GM21723 (cell line): ENCODE measurements around the gene FOXN1.
A peak's percentile ranks its signal among the peaks of the same experiment; 100 is the strongest.

ENCODE experiments used
- ATAC-seq: cut with Tn5 transposase; IDR thresholded peaks from one replicate; pipeline ENCODE4 v1.9.1; 2021; ENCODE audit warnings: mild to moderate bottlenecking, moderate library complexity; ENCODE audit not compliant: unreplicated experiment

The FOXN1 gene

DNA sequence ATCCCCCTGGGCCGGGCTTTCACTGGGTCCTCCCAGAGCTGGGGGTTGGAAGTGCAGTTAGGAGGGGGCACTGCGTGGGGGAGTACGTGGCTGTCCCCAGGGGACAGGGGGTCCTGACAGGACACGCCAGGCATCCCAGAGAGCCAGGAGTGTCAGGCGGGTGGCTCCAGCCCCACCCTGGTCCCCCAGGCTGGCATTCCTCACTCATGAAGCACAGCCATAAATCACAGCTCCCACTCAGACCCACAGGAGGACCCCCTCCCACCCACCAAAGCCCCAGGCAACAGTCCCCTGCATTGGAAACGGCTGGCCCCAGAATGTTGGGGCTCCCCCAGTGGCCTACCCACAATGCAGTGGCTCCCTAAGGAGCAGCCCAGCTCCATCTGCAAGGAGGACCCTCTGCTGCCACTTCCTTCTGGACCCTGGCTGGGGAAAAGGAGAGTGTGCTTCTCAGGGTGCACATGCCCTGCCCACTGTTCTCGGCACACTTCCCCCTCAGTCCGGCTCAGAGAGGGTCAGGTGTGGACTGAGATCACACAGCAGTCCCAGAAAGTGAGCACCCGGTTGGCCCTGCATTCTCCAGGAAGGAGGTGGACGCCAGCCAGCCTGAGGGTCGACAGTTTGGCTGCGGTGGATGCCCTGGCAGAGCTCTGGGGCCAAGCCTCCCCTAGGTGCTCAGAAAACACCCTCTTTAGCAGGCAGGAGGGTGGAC is 7.3 kb upstream of the FOXN1 start:
- ATAC-seq = no peak

- no peak for ATAC-seq
These were observed 6.8 kb upstream of the FOXN1 start for GRCh38 chr17:28499364-28499664.

DNA sequence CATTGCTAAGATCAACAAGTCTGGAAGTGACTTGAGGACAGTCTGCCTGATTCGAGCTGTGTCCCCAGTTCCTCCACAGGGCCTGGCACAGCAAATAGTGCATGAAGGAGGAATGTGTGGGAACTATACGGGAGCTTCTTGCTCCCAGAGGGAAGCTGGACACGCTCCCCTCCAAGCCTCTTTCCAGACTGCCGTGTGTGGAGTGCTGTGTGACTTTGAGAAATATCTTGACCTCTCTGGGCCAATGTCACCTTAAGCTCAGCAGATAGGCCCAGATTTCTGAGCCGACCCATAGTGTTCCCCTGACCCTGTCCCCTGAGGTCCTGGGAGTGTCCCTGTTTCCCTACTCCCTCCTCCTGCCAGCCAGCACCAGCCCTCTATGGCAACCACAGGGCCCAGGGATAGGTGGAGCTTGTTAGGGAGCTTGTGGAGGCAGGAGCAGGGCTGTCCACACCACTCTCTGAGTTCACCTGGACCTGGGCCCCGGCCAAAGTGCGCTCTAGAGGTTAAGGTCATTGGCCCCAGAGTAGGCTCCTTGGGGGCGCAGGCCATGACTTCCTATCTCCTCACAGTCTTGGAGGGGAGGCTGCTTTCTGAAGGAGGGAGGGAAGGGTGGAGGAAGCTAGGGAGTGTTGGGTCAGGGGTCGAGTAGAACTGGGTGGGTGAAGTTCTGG is 6.3 kb upstream of the FOXN1 start:
- ATAC-seq = no peak

- peak; percentile 65 for ATAC-seq
These were observed 5.3 kb upstream of the FOXN1 start for GRCh38 chr17:28500712-28501379.

DNA sequence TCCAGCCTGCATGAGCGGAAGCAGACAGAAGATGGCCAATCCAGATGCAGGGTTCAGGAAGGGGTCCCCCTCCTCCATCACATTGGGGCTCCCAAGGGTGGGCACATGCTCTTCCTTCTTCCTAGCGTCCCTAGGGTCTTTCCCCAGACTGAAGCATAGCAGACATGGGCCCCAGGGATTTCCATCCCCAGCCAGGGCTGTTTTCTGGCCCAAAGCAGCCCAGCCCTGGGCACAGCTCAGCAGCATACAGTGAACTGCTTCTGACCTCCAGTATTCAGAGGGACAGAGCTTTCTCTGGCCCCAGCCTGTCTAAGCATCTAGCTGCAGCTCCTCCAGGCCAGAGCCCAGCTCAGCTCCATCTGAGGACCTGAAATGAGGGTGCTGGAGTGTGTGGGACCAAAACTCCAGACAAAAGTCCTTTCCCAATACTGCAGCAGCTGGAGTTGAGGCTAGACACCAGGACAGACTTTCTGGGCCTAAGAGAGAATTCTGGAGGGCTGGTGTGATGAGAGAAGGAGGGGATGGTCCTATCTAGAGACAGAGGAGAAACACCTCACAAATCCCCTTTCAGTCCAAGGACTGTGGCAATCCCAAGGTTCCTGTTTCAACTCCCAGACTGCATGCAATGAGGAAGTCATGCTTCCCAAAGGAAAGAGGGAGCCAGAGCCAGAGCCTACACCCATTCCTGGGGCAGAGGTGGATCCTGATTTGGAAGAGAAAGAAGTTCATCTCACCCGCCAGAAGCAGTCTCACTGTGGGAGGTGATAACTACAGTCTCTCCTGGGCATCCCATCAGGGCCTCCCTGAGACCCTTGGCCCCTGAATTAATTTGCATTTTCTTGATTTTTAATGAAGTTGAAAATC is 4.5 kb upstream of the FOXN1 start:
- no peak for ATAC-seq

GRCh38 chr17:28503420-28503819 is 2.7 kb upstream of the FOXN1 start:
- ATAC-seq = no peak

DNA sequence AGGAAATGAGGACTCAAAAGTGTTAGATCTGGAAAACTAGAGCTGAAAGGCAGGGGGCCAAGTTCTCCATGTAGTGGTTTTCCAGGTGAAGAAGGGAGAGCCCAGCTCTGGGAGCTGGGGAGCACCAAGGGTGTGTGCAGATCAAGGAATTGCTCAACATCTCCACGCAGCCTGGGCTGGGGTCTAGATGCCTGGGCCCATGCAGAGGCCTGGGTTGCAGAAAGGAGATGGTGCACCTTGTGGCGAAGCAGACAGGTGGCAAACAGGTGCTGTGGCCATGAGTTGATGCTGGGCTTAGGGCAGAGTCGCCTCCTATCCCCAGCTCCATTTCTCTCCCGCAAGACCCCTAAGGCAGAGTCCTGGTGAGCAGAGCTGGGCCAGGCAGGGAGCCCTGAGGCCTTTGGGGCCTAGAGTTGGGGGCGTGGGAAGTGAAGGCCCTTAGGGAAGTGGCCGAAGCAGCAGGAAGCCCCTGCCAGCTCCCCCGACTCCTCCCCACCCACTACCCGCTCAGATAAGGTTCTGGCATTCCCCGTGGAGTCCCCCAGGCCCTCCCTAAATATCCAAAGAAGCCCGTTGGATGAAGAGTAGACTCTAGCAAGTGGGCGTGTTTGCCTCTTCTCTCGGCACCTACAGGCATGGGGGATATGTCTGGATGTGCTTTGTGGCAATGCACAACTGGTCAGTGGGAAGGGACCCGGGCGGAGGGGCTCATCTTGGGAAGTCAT is 777 bp downstream of the FOXN1 start:
- ATAC-seq = no peak

DNA sequence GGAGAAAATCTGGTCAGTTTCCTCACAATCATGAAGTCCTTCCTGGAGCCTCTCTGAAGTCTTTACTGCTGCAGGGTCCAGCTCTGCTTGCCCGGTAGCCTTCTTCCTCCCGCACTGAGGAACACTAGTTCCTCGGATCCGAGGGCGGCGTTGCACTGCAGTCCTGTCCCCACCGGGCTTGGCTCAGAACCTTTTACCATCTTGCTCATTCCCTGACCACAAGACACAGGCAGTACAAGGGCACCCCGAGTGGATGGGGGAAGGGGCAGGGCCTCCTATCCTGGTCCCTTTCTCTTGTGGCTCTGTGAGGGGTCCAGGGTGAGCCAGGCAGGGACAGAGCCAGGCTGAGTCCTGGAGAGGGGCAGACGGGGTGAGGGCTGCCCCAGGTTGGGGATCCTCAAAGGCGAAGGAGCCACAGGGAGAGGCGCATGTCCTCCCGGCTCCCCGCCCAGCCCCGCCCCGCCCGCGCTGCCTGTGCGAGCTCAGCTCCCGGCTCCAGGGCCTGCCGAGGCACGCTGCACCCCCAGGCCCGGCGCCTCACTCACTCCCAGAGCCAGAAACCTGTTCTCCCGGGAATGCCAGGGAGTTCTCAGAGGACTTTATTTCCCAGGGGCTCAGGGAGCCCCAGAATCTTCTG is 1.5 kb downstream of the FOXN1 start:
- ATAC-seq = no peak

DNA sequence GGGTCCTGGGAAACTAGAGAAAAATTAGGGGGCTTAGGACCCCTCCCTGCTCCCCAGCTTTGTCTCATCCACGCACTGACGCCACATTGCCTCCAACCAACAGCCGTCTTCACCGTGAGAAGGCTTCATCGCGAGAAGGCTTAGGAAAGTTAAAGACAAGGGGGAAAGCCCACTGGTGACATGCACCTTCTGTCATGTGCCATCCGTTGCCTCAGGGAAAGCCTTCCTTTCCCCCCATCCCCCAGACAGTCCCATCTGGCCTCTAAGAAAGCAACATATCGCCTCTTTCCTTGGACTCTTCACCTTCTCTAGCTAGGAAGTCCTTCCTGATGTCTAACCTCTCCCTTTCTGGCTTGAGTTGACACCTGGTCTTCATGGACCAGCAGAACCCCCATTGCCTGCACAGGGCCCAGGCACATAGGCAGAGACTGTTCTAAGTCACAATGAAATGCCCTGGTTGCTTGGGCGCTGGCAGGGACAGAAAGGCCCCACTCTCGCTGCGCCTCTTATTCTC is 2.1 kb downstream of the FOXN1 start:
- ATAC-seq = no peak

GRCh38 chr17:28509789-28510188 is 3.6 kb downstream of the FOXN1 start:
- no peak for ATAC-seq

- no peak for ATAC-seq
These were observed 5.8 kb downstream of the FOXN1 start for GRCh38 chr17:28511858-28512461.

DNA sequence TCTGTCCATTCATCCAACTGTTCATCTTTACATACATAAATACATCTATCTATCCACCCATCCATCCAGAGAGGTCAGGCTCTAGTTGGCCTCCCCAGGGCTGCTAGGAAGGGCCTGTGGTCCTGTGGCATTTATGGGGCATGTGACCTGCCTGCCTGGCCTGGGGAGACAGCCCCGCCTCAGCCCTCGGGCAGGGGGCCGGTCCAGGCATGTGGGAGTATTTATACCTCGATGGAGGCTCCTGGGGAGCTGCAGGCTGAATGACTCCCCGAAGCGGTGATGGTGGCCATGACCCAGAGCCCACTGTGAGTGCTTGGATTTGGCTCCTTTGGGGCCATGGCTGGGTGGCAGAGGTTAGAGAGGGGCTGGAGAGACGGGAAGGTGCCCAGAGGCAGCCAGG is 7.3 kb downstream of the FOXN1 start:
- ATAC-seq = no peak

DNA sequence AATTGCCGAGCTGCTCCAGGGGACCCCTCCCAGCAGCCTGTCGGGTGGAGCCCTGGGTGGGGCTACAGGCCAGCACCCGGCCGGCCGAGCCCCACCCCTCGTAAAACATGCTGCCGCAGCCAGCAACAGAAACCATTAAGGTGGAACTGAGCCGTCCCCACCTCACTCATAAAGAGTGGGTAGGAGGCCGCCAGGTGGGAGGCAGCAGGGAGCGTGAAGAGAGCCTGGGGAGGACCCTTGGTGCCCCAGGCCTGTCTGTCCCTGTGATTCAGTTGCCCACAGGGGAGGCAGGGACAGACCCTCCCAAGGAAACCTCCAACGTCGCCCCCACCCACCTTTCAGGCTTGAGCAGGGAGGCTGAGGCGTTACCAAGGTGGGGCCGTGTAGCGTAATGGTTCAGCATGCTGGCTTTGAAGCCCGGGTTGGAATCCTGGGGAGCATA is 8.4 kb downstream of the FOXN1 start:
- ATAC-seq = no peak

- no peak for ATAC-seq
These were observed 9.4 kb downstream of the FOXN1 start for GRCh38 chr17:28515518-28515917.

DNA sequence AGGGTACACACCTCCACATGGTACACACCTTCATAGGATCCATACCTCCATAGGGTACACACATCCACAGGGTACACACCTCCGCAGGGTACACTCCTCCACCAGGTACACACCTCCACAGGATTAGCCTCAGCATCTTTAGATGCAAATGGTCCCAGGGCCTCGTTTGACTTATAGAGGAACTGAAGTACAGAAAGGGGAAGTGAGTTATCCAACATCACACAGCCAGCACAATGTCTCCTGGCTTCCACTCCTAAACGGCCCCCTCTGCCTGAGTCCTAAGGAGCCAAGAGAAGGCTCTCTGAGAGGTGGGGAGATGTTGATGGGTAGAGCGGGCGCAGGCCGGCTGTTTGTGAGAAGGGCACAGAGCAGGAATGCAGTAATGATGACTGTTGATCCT is 12.0 kb downstream of the FOXN1 start:
- no peak for ATAC-seq

DNA sequence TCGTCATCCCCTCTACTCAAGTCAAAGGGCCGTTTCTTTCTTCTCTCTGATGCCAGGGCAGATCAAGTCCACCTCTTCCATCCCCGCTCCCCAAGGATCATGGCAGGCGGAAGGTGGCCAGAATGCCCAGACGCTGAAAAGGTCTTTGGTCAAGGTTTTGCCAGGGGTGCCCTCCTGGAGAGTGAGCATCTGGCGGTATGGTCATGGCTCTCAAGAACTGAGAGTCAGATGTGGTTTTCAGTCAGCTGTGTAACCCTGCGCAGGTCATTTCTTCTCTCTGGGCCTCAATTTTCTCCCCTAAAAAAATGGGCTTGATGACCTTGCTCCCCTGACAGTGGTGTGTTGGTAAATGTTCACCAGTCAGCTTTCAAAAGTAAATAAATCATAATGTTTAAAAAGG is 12.4 kb downstream of the FOXN1 start:
- ATAC-seq = no peak

DNA sequence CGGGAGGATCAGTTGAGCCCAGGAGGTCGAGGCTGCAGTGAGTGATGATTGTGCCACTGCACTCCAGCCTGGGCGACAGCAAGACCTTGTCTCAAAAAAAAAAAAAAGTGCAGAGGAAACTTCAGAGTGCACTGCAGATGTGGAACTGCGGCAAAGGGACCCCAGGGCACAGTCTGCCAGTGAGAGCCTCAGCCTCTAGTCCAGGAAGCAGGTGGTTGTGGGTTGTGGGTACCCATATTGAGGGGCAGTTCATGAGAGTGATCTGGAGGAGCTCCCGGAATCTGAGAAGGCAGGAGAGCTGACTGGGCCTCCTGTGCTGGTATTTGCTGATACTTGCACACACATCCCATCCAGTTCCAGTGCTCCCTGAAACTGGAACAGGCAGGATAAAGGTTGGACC is 13.1 kb downstream of the FOXN1 start:
- ATAC-seq = no peak

DNA sequence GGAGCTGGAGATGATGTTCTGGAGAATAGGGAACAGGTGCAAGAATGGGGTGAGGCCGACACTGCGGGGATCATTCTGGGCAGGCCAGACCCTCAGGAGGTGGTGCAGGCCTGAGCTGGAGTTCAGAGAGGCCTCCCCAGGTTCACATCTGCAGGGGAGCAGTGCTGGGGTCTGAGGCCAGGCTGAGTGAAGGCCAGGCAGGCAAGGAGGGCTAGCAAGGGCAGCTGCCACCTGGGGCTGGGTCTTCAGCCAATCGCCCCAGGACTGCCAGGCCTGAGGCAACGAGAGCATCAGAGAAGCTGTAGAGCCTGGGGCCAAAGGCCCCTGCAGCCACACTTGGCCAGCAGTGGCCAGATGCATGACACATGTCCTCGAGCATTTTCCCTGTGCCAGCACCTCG is 14.5 kb downstream of the FOXN1 start:
- no peak for ATAC-seq

GRCh38 chr17:28521311-28522085 is 15.3 kb downstream of the FOXN1 start:
- ATAC-seq = no peak
